ENCODE data around the gene CACTIN. TPM values are rescaled to one million over a fixed set of nuclear protein-coding genes. Genes with fewer than 3 reads are reported as not detected.
"Not testable (repeated sequence)": the region's sequence is repeated elsewhere in the genome, so short reads cannot be mapped to it uniquely, and the experiment has no call there.

Gene CACTIN
- total RNA-seq, 2 experiments from 2014 or later = 25.8 to 25.9 TPM

- intact Hi-C loops (cut with DNase I, micrococcal nuclease) = no loop called here
- no peaks in the 10 kb centered on the region for H3K4me1 Mint-ChIP-seq (ENCODE audit: low read depth)
- ChIA-PET POLR2A (no interaction called here), CTCF (no interaction called here)
- peaks cover 7% of the 10 kb centered on the region for H3K36me3 ChIP-seq (ENCODE audit: insufficient read depth, low read length)
- no peak overlapping the region for H3K27ac Mint-ChIP-seq
- H3K27ac ChIP-seq (ENCODE audit: low read depth in 1 of 2, low read length in 2 of 2) = no peak overlapping the region
- H3K4me3 ChIP-seq (ENCODE audit: low read length) = no peak overlapping the region
- no peaks in the 10 kb centered on the region for H3K27me3 ChIP-seq (ENCODE audit: control insufficient read depth in 1 of 2, insufficient read depth in 2 of 2, low read length in 2 of 2)
- no peaks in the 10 kb centered on the region for H3K27me3 Mint-ChIP-seq
- no peaks in the 10 kb centered on the region for H3K9me3 Mint-ChIP-seq
- DNase-seq = no peak
- H3K36me3 Mint-ChIP-seq (ENCODE audit: low read depth) = peaks cover 4% of the 10 kb centered on the region
- no peaks in the 10 kb centered on the region for H3K9me3 ChIP-seq (ENCODE audit: control insufficient read depth in 1 of 2, insufficient read depth in 1 of 2, low read length in 2 of 2)
- ATAC-seq (ENCODE audit: poor library complexity) = no peak
- H3K4me3 Mint-ChIP-seq = no peak overlapping the region
- no peaks in the 10 kb centered on the region for H3K4me1 ChIP-seq (ENCODE audit: insufficient read depth, low read length)
- no peak for TF ChIP-seq CTCF (IDR thresholded peaks at IDR 0.05)
Measured at GRCh38 chr19:3632739-3633558, 6.4 kb upstream of the CACTIN start.

GRCh38 chr19:3632098-3632497, 5.5 kb upstream of the CACTIN start:
- H3K9me3 Mint-ChIP-seq = no peaks in the 10 kb centered on the region
- no peaks in the 10 kb centered on the region for H3K27me3 ChIP-seq (ENCODE audit: control insufficient read depth in 1 of 2, insufficient read depth in 2 of 2, low read length in 2 of 2)
- peaks cover 6% of the 10 kb centered on the region for H3K4me1 ChIP-seq (ENCODE audit: insufficient read depth, low read length)
- no peak for TF ChIP-seq CTCF (IDR thresholded peaks at IDR 0.05)
- CTCF ChIA-PET = no interaction called here
- H3K9me3 ChIP-seq (ENCODE audit: control insufficient read depth in 1 of 2, insufficient read depth in 1 of 2, low read length in 2 of 2) = no peaks in the 10 kb centered on the region
- ATAC-seq (ENCODE audit: poor library complexity) = no peak
- POLR2A ChIA-PET = no interaction called here
- no peak overlapping the region for H3K27ac Mint-ChIP-seq
- intact Hi-C loops (cut with DNase I, micrococcal nuclease) = no loop called here
- DNase-seq = no peak
- H3K27me3 Mint-ChIP-seq = no peaks in the 10 kb centered on the region
- peaks cover 1% of the 10 kb centered on the region for H3K4me1 Mint-ChIP-seq (ENCODE audit: low read depth)
- H3K27ac ChIP-seq (ENCODE audit: low read depth in 1 of 2, low read length in 2 of 2) = no peak overlapping the region
- H3K4me3 ChIP-seq (ENCODE audit: low read length) = no peak overlapping the region
- peaks cover 5% of the 10 kb centered on the region for H3K36me3 Mint-ChIP-seq (ENCODE audit: low read depth)
- H3K4me3 Mint-ChIP-seq = no peak overlapping the region
- H3K36me3 ChIP-seq (ENCODE audit: insufficient read depth, low read length) = peaks cover 7% of the 10 kb centered on the region

GRCh38 chr19:3631053-3631861, 4.7 kb upstream of the CACTIN start:
- Histone ChIP-seq H3K36me3 (ENCODE audit: insufficient read depth, low read length) (peaks cover 5% of the 10 kb centered on the region), H3K27me3 (ENCODE audit: control insufficient read depth in 1 of 2, insufficient read depth in 2 of 2, low read length in 2 of 2) (no peaks in the 10 kb centered on the region), H3K27ac (ENCODE audit: low read depth in 1 of 2, low read length in 2 of 2) (no peak overlapping the region), H3K9me3 (ENCODE audit: control insufficient read depth in 1 of 2, insufficient read depth in 1 of 2, low read length in 2 of 2) (no peaks in the 10 kb centered on the region), H3K4me1 (ENCODE audit: insufficient read depth, low read length) (peaks cover 11% of the 10 kb centered on the region), H3K4me3 (ENCODE audit: low read length) (no peak overlapping the region)
- no peaks in the 10 kb centered on the region for H3K27me3 Mint-ChIP-seq
- ChIA-PET POLR2A (no interaction called here), CTCF (no interaction called here)
- no peak for ATAC-seq (ENCODE audit: poor library complexity)
- no peaks in the 10 kb centered on the region for H3K9me3 Mint-ChIP-seq
- no peak overlapping the region for H3K4me3 Mint-ChIP-seq
- H3K4me1 Mint-ChIP-seq (ENCODE audit: low read depth) = peaks cover 8% of the 10 kb centered on the region
- intact Hi-C loops (cut with DNase I, micrococcal nuclease) = no loop called here
- no peak for TF ChIP-seq CTCF (IDR thresholded peaks at IDR 0.05)
- no peak for DNase-seq
- H3K27ac Mint-ChIP-seq = no peak overlapping the region
- peaks cover 11% of the 10 kb centered on the region for H3K36me3 Mint-ChIP-seq (ENCODE audit: low read depth)

- H3K36me3 Mint-ChIP-seq (ENCODE audit: low read depth) = peaks cover 15% of the 10 kb centered on the region
- POLR2A ChIA-PET; CTCF ChIA-PET; DNase-seq; H3K9me3 Mint-ChIP-seq; intact Hi-C loops (cut with DNase I, micrococcal nuclease); ATAC-seq (ENCODE audit: poor library complexity); H3K4me3 ChIP-seq (ENCODE audit: low read length); H3K9me3 ChIP-seq (ENCODE audit: control insufficient read depth in 1 of 2, insufficient read depth in 1 of 2, low read length in 2 of 2); H3K36me3 ChIP-seq (ENCODE audit: insufficient read depth, low read length); H3K27me3 ChIP-seq (ENCODE audit: control insufficient read depth in 1 of 2, insufficient read depth in 2 of 2, low read length in 2 of 2); H3K4me3 Mint-ChIP-seq; H3K27me3 Mint-ChIP-seq; H3K27ac Mint-ChIP-seq; H3K27ac ChIP-seq (ENCODE audit: low read depth in 1 of 2, low read length in 2 of 2): not testable (repeated sequence)
- H3K4me1 Mint-ChIP-seq (ENCODE audit: low read depth) = peaks cover 21% of the 10 kb centered on the region
- peaks cover 35% of the 10 kb centered on the region for H3K4me1 ChIP-seq (ENCODE audit: insufficient read depth, low read length)
Measured at GRCh38 chr19:3628766-3629165, 2.2 kb upstream of the CACTIN start.
